HepG2 (cell line): ENCODE measurements around the gene MYO7A. TPM values are rescaled to one million over a fixed set of nuclear protein-coding genes. Genes with fewer than 3 reads are reported as not detected.

Experiments
- ATF3 ChIP-seq: sonication (generic); formaldehyde crosslinking; IDR thresholded peaks from 2 replicates; pipeline ENCODE4 v1.4.0; 2020; ENCODE audit warnings: missing genetic modification reagents
- CAMTA2 ChIP-seq: sonication (generic); formaldehyde crosslinking; IDR thresholded peaks from 2 replicates; pipeline ENCODE4 v1.4.0; 2020; ENCODE audit warnings: mild to moderate bottlenecking, missing genetic modification reagents, borderline replicate concordance
- CSRNP2 ChIP-seq: sonication (generic); formaldehyde crosslinking; conservative IDR thresholded peaks from 2 replicates; pipeline ENCODE4 v1.8.0; 2022; ENCODE audit warnings: low read depth, missing genetic modification reagents
- DRAP1 ChIP-seq: IDR thresholded peaks from 2 replicates; pipeline ENCODE4 v1.6.1; 2016; ENCODE audit warnings: missing genetic modification reagents, missing compliant biosample characterization
- HNF1B ChIP-seq: sonication (generic); formaldehyde crosslinking; IDR thresholded peaks from 2 replicates; pipeline ENCODE4 v1.5.1; 2020; ENCODE audit warnings: mild to moderate bottlenecking, moderate library complexity, missing genetic modification reagents
- NCOA1 ChIP-seq: sonication (generic); formaldehyde crosslinking; IDR thresholded peaks from 2 replicates; pipeline ENCODE4 v1.9.0; 2021; ENCODE audit warnings: missing genetic modification reagents
- PRMT3 ChIP-seq: sonication (generic); formaldehyde crosslinking; IDR thresholded peaks from 2 replicates; pipeline ENCODE4 v1.8.1; 2022; ENCODE audit warnings: low read depth, mild to moderate bottlenecking, moderate library complexity, missing genetic modification reagents, borderline replicate concordance
- PRPF4 ChIP-seq: fragments of 200-400 bp; formaldehyde crosslinking; IDR thresholded peaks from 2 replicates; pipeline ENCODE4 v1.6.1; 2016; ENCODE audit warnings: low read length, low read depth; ENCODE audit not compliant: poor library complexity, severe bottlenecking
- SATB2 ChIP-seq: sonication (generic); formaldehyde crosslinking; IDR thresholded peaks from 2 replicates; pipeline ENCODE4 v1.5.0; 2020; ENCODE audit warnings: missing genetic modification reagents
- SMAD1 ChIP-seq: sonication (generic); formaldehyde crosslinking; IDR thresholded peaks from 2 replicates; pipeline ENCODE4 v1.4.0; 2020; ENCODE audit warnings: missing genetic modification reagents, low read depth, mild to moderate bottlenecking, borderline replicate concordance
- SRY ChIP-seq: sonication (generic); formaldehyde crosslinking; IDR thresholded peaks from 2 replicates; pipeline ENCODE4 v1.8.0; 2022; ENCODE audit warnings: mild to moderate bottlenecking, missing genetic modification reagents
- USF2 ChIP-seq, 2 experiments: sonication (generic) in 1 of 2; formaldehyde crosslinking in 1 of 2; IDR thresholded peaks; 2 replicates each; pipeline versions ENCODE4 v1.5.1 to v1.6.1; 2011 to 2020; ENCODE audit warnings: borderline replicate concordance in 1 of 2, low read depth in 1 of 2, low read length in 1 of 2, mild to moderate bottlenecking in 1 of 2, missing genetic modification reagents in 1 of 2, moderate library complexity in 1 of 2
- ZBTB25 ChIP-seq: IDR thresholded peaks from 2 replicates; pipeline ENCODE4 v1.6.1; 2018; ENCODE audit warnings: missing genetic modification reagents
- ZNF142 ChIP-seq: sonication (generic); formaldehyde crosslinking; IDR thresholded peaks from 2 replicates; pipeline ENCODE4 v1.4.0; 2020; ENCODE audit warnings: missing genetic modification reagents
- ZZZ3 ChIP-seq: sonication (generic); formaldehyde crosslinking; IDR thresholded peaks from 2 replicates; pipeline ENCODE4 v1.4.0; 2020; ENCODE audit warnings: missing genetic modification reagents, mild to moderate bottlenecking, borderline replicate concordance
- polyA plus RNA-seq, 8 experiments: library from polyadenylated mRNA; depleted of rRNA in 3 of 8; stranded (reverse) in 7 of 8; unstranded in 1 of 8; fragments of >200 nt; fragmentation: Illumina TruSeq in 4 of 8; extraction: Trizol in 4 of 8; gene quantifications; 2 replicates each; pipeline versions ENCODE4 v1.2.1 to v1.2.3, GENCODE V29; 2011 to 2016; ENCODE audit warnings: low read depth in 4 of 8, missing spikeins in 1 of 8, mixed read lengths in 1 of 8; ENCODE audit not compliant: insufficient read depth in 1 of 8
- total RNA-seq, 5 experiments: library from RNA; depleted of rRNA; stranded (reverse); fragments of >200 nt; fragmentation: Illumina TruSeq; extraction: Trizol; gene quantifications; 2 replicates each; pipeline ENCODE4 v1.2.3, GENCODE V29; 2016; ENCODE audit warnings: low read depth in 1 of 5

The MYO7A gene
- total and polyA plus RNA-seq, 2 of the 13 experiments (the other 11 are each of a cell fraction or from before 2014, with no cell fraction given): 7.5 to 10.0 TPM

- TF ChIP-seq NCOA1 (CRISPR knock-in tag) (no peak), ZNF142 (CRISPR knock-in tag) (no peak), PRPF4 (no peak), DRAP1 (no peak), SMAD1 (CRISPR knock-in tag) (no peak), ZZZ3 (CRISPR knock-in tag) (no peak), USF2 (IDR thresholded peaks at IDR 0.05; ENCODE audit: low read depth, low read length) (no peak), USF2 (CRISPR knock-in tag; IDR thresholded peaks at IDR 0.05; ENCODE audit: borderline replicate concordance) (no peak), CSRNP2 (CRISPR knock-in tag) (no peak), CAMTA2 (CRISPR knock-in tag) (no peak), ATF3 (CRISPR knock-in tag) (no peak), PRMT3 (no peak), SATB2 (CRISPR knock-in tag) (no peak), SRY (CRISPR knock-in tag) (no peak), ZBTB25 (CRISPR knock-in tag) (no peak), HNF1B (peak; percentile 64; the same call in 1 of the 2 replicates)
Measured at GRCh38 chr11:77173494-77173893, 45.4 kb downstream of the MYO7A start (continued).
